HepG2 (cell line): ENCODE measurements around the gene CATSPERB. TPM values are rescaled to one million over a fixed set of nuclear protein-coding genes. Genes with fewer than 3 reads are reported as not detected.
A peak's percentile ranks its signal among the peaks of the same experiment; 100 is the strongest.

Experiments used
- ATAC-seq: fragments of 200-7000 bp; cut with Tn5 transposase; 3 replicates; pipeline ENCODE4 v1.9.1; 2020; ENCODE audit warnings: mild to moderate bottlenecking, moderate library complexity
- BruUV-seq: library from RNA; stranded (reverse); fragments of 400-500 nt; replicated peaks from 2 replicates; lab custom pipeline; 2021; lab: Mats Ljungman, UMichigan
- CTCF ChIA-PET: fragments of 300-600 bp; formaldehyde crosslinking; extraction: SDS; loops from one replicate; lab custom pipeline; 2021; ENCODE audit warnings: low total read pairs, inconsistent platforms, low intra/inter-chr PET ratio; lab: Yijun Ruan, JAX
- POLR2A ChIA-PET: fragments of 350-600 bp; sonication (Branson Sonifier 250); formaldehyde crosslinking; loops from one replicate; lab custom pipeline; 2020; ENCODE audit warnings: antibody characterized with exemption, inconsistent platforms; lab: Yijun Ruan, JAX
- DNase-seq: peaks from one replicate; pipeline ENCODE4 v3.0.0-alpha.2; 2015; ENCODE audit warnings: low spot score
- FAIRE-seq: peaks from 3 replicates; lab custom pipeline; 2011; peaks lifted over from hg19 to GRCh38; lab: Jason Lieb, UNC
- H2AFZ ChIP-seq: one replicate; pipeline ENCODE4 v1.6.1; 2011; ENCODE audit warnings: low read length, inconsistent platforms
- H3K27ac ChIP-seq: fragments of 300-600 bp; 3 replicates; pipeline ENCODE4 v1.8.0; 2011; ENCODE audit warnings: mixed run types, mild to moderate bottlenecking, mixed read lengths, low read length, inconsistent platforms; ENCODE audit not compliant: insufficient read depth; ENCODE audit errors: extremely low read length
- H3K27me3 ChIP-seq, 2 experiments: fragments of 200-600 bp in 1 of 2; 2 replicates in 1 of 2; 3 replicates in 1 of 2; pipeline versions ENCODE4 v1.6.0 to v1.8.0; 2011; ENCODE audit warnings: low read length in 2 of 2, mild to moderate bottlenecking in 2 of 2, moderate library complexity in 2 of 2, inconsistent platforms in 1 of 2; ENCODE audit not compliant: insufficient read depth in 2 of 2, control insufficient read depth in 1 of 2
- H3K36me3 ChIP-seq, 2 experiments: fragments of 200-600 bp in 1 of 2; replicated peaks in 1 of 2; 2 replicates in 1 of 2; 3 replicates in 1 of 2; pipeline versions ENCODE4 v1.5.1 to v1.8.0; 2011; ENCODE audit warnings: low read length in 2 of 2, inconsistent platforms in 1 of 2; ENCODE audit not compliant: insufficient read depth in 2 of 2, control insufficient read depth in 1 of 2
- H3K4me1 ChIP-seq: 2 replicates; pipeline ENCODE4 v1.5.1; 2012; ENCODE audit warnings: low read length, inconsistent platforms; ENCODE audit not compliant: insufficient read depth
- H3K4me2 ChIP-seq: 2 replicates; pipeline ENCODE4 v1.6.0; 2011; ENCODE audit warnings: low read depth, low read length, inconsistent platforms
- H3K4me3 ChIP-seq, 3 experiments: fragments of 200-600 bp in 1 of 3; sonication (generic), shearing (Covaris generic) in 1 of 3; replicated peaks in 1 of 3; 2 replicates each; pipeline ENCODE4 v1.5.1; 2011 to 2016; ENCODE audit warnings: low read length in 3 of 3, inconsistent platforms in 2 of 3, low read depth in 2 of 3, mild to moderate bottlenecking in 2 of 3, control low read depth in 1 of 3, mixed read lengths in 1 of 3; ENCODE audit not compliant: insufficient read depth in 1 of 3
- H3K79me2 ChIP-seq: one replicate; pipeline ENCODE4 v1.6.1; 2011; ENCODE audit warnings: low read length, inconsistent platforms; ENCODE audit not compliant: insufficient read depth
- H3K9ac ChIP-seq: 2 replicates; pipeline ENCODE4 v1.6.0; 2011; ENCODE audit warnings: mild to moderate bottlenecking, low read depth, low read length, inconsistent platforms; ENCODE audit not compliant: insufficient read depth
- H3K9me3 ChIP-seq: 2 replicates; pipeline ENCODE4 v1.5.1; 2012; ENCODE audit warnings: mild to moderate bottlenecking, low read length
- H4K20me1 ChIP-seq: 2 replicates; pipeline ENCODE4 v1.6.0; 2011; ENCODE audit warnings: inconsistent platforms, mild to moderate bottlenecking, low read length, moderate library complexity; ENCODE audit not compliant: insufficient read depth
- EZH2 ChIP-seq: conservative IDR thresholded peaks from 2 replicates; pipeline ENCODE4 v1.6.1; 2012; ENCODE audit warnings: mild to moderate bottlenecking, low read depth, low read length, moderate library complexity
- HHEX ChIP-seq: IDR thresholded peaks from 2 replicates; pipeline ENCODE4 v1.6.1; 2016; ENCODE audit warnings: control low read depth
- HIVEP1 ChIP-seq: sonication (generic); formaldehyde crosslinking; IDR thresholded peaks from 2 replicates; pipeline ENCODE4 v1.4.0; 2020; ENCODE audit warnings: mild to moderate bottlenecking, missing genetic modification reagents
- HNRNPL ChIP-seq: fragments of 200-400 bp; formaldehyde crosslinking; IDR thresholded peaks from 2 replicates; pipeline ENCODE4 v1.6.1; 2017; ENCODE audit warnings: mild to moderate bottlenecking, low read depth, low read length
- MAZ ChIP-seq, 2 experiments: sonication (generic) in 1 of 2; formaldehyde crosslinking in 1 of 2; IDR thresholded peaks; 2 replicates each; pipeline versions ENCODE4 v1.5.0 to v1.6.1; 2012 to 2020; ENCODE audit warnings: low read depth in 2 of 2, mild to moderate bottlenecking in 2 of 2, borderline replicate concordance in 1 of 2, improper control_type of control experiment in 1 of 2, low read length in 1 of 2, missing genetic modification reagents in 1 of 2, moderate library complexity in 1 of 2
- MTA1 ChIP-seq: sonication (generic); formaldehyde crosslinking; IDR thresholded peaks from 2 replicates; pipeline ENCODE4 v1.4.0; 2020; ENCODE audit warnings: missing genetic modification reagents, mild to moderate bottlenecking, borderline replicate concordance
- RARA ChIP-seq: IDR thresholded peaks from 2 replicates; pipeline ENCODE4 v1.6.1; 2016; ENCODE audit warnings: missing genetic modification reagents, missing compliant biosample characterization
- SALL1 ChIP-seq: sonication (generic); formaldehyde crosslinking; IDR thresholded peaks from 2 replicates; pipeline ENCODE4 v1.8.0; 2022; ENCODE audit warnings: mild to moderate bottlenecking, missing genetic modification reagents
- ZNF333 ChIP-seq: sonication (generic); formaldehyde crosslinking; IDR thresholded peaks from 2 replicates; pipeline ENCODE4 v1.4.0; 2020; ENCODE audit warnings: mild to moderate bottlenecking, missing genetic modification reagents, borderline replicate concordance
- ZNF563 ChIP-seq: sonication (generic); formaldehyde crosslinking; IDR thresholded peaks from 2 replicates; pipeline ENCODE4 v1.8.0; 2022; ENCODE audit warnings: mild to moderate bottlenecking, moderate library complexity, missing genetic modification reagents
- WGBS: methylation state at CpG from one replicate; pipeline ENCODE4 v1.1.6; 2017; ENCODE audit warnings: low lambda C conversion rate; 5-methylcytosine and 5-hydroxymethylcytosine counted together
- in situ Hi-C: cut with HindIII; loops from 2 replicates; pipeline ENCODE4 v1.10.0; 2017; ENCODE audit warnings: low pct_unique_long_range_greater_than_20kb; ENCODE audit not compliant: extremely low pct_ligation_motif_present
- intact Hi-C: fragments of 100-400 bp; cut with micrococcal nuclease; formaldehyde crosslinking; loops from one replicate; pipeline ENCODE4 v1.10.0; 2022; ENCODE audit not compliant: unreplicated experiment
- polyA plus RNA-seq, 8 experiments: library from polyadenylated mRNA; depleted of rRNA in 3 of 8; stranded (reverse) in 7 of 8; unstranded in 1 of 8; fragments of >200 nt; fragmentation: Illumina TruSeq in 4 of 8; extraction: Trizol in 4 of 8; gene quantifications; 2 replicates each; pipeline versions ENCODE4 v1.2.1 to v1.2.3, GENCODE V29; 2011 to 2016; ENCODE audit warnings: low read depth in 4 of 8, missing spikeins in 1 of 8, mixed read lengths in 1 of 8; ENCODE audit not compliant: insufficient read depth in 1 of 8
- total RNA-seq, 5 experiments: library from RNA; depleted of rRNA; stranded (reverse); fragments of >200 nt; fragmentation: Illumina TruSeq; extraction: Trizol; gene quantifications; 2 replicates each; pipeline ENCODE4 v1.2.3, GENCODE V29; 2016; ENCODE audit warnings: low read depth in 1 of 5
- TF ChIP-seq, protein P1 (sequence below): sonication (generic); formaldehyde crosslinking; IDR thresholded peaks from 2 replicates; pipeline ENCODE4 v1.5.1; 2020; ENCODE audit warnings: missing genetic modification reagents, mild to moderate bottlenecking, borderline replicate concordance
- TF ChIP-seq, protein P2 (sequence below): sonication (generic); formaldehyde crosslinking; IDR thresholded peaks from 2 replicates; pipeline ENCODE4 v1.5.1; 2020; ENCODE audit warnings: mild to moderate bottlenecking, missing genetic modification reagents, moderate library complexity
- TF ChIP-seq, protein P3 (sequence below): sonication (generic); formaldehyde crosslinking; IDR thresholded peaks from 2 replicates; pipeline ENCODE4 v1.5.0; 2020; ENCODE audit warnings: mild to moderate bottlenecking, missing genetic modification reagents, moderate library complexity

Gene CATSPERB
- total and polyA plus RNA-seq, 2 of the 13 experiments (the other 11 are each of a cell fraction or from before 2014, with no cell fraction given) = not detected

DNA sequence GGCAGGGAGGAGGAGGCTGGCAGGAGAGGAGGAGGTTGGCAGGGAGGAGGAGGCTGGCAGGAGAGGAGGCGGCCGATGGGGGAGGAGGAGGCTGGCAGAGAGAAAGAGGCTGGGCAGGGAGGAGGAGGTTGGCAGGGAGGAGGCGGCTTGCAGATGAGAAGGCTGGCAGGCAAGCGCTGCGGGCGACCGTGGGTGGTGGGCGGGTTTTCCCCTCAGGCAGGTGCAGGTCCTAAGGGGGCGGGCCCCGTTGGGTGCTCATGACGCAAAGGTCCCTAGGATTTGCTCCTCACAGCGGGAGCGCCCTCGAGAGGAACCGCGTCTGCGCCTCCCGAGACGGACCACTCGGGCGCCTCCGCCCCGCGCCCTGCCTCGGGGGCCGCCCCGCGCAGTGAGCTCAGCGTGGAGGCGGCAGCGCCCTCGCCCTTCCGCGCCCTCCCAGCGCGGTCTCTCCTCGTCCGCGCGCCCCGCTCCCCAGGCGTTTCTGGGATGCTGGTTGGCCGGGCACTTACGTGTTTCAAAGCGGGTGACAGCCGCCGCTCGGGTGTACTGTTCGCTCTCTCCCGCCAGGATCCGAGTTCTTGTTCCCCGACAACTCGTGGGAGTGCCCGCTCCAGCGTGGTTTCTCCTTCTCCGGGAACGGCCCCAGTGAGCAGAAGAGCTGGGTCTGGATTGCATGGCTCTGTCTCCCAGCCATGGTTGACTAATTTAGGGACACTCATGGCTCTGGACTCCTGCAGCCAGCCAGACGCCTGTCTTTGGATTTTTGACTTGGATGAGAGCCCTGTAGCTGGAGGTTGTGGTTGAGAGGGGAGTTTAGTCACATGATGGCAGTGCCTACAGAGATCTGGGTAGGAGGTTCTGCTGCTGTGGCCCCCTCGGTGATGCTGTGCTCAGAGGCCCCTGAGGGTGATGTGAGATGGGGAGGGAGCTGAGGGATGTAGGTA is 157.7 kb downstream of the CATSPERB start:
- no peaks in the 10 kb centered on the region for H3K36me3 ChIP-seq
- no peak overlapping the region for H3K27ac ChIP-seq
- DNase-seq (no peak), FAIRE-seq (no peak), ATAC-seq (peak; percentile 88)
- no peaks in the 10 kb centered on the region for H3K79me2 ChIP-seq
- no peaks in the 10 kb centered on the region for H3K9me3 ChIP-seq
- peaks cover 0 to 33% of the 10 kb centered on the region in 2 experiments; a peak in 3 of 5 replicates for H3K27me3 ChIP-seq
- no peaks in the 10 kb centered on the region for H4K20me1 ChIP-seq
- no TSS peak for BruUV-seq
- intact Hi-C loops = no loop called here
- 10% methylated on average over 17 of the region's 59 CpGs for WGBS
- no peak overlapping the region for H3K9ac ChIP-seq
- H2AFZ ChIP-seq = no peak overlapping the region
- H3K4me2 ChIP-seq = peak overlapping the region; percentile 92
- H3K4me3 ChIP-seq = peak overlapping the region; percentile 34 to 68 (median 35); a peak in 5 of 6 replicates
- in situ Hi-C loops = no loop called here
- ChIA-PET POLR2A (interaction anchor here (0.6 kb wide), 1 partner anchor 429 kb away, joined by 3 read pairs; no protein-coding TSS in a partner anchor), CTCF (no interaction called here)
- peaks cover 23% of the 10 kb centered on the region for H3K4me1 ChIP-seq
- TF ChIP-seq ZNF563 (CRISPR knock-in tag) = no peak
- TF ChIP-seq, protein P1, sequence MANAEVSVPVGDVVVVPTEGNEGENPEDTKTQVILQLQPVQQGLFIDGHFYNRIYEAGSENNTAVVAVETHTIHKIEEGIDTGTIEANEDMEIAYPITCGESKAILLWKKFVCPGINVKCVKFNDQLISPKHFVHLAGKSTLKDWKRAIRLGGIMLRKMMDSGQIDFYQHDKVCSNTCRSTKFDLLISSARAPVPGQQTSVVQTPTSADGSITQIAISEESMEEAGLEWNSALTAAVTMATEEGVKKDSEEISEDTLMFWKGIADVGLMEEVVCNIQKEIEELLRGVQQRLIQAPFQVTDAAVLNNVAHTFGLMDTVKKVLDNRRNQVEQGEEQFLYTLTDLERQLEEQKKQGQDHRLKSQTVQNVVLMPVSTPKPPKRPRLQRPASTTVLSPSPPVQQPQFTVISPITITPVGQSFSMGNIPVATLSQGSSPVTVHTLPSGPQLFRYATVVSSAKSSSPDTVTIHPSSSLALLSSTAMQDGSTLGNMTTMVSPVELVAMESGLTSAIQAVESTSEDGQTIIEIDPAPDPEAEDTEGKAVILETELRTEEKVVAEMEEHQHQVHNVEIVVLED = 0 out of 2 replicates have a peak, but pooled peaks have one; percentile 18
- TF ChIP-seq, protein P2, sequence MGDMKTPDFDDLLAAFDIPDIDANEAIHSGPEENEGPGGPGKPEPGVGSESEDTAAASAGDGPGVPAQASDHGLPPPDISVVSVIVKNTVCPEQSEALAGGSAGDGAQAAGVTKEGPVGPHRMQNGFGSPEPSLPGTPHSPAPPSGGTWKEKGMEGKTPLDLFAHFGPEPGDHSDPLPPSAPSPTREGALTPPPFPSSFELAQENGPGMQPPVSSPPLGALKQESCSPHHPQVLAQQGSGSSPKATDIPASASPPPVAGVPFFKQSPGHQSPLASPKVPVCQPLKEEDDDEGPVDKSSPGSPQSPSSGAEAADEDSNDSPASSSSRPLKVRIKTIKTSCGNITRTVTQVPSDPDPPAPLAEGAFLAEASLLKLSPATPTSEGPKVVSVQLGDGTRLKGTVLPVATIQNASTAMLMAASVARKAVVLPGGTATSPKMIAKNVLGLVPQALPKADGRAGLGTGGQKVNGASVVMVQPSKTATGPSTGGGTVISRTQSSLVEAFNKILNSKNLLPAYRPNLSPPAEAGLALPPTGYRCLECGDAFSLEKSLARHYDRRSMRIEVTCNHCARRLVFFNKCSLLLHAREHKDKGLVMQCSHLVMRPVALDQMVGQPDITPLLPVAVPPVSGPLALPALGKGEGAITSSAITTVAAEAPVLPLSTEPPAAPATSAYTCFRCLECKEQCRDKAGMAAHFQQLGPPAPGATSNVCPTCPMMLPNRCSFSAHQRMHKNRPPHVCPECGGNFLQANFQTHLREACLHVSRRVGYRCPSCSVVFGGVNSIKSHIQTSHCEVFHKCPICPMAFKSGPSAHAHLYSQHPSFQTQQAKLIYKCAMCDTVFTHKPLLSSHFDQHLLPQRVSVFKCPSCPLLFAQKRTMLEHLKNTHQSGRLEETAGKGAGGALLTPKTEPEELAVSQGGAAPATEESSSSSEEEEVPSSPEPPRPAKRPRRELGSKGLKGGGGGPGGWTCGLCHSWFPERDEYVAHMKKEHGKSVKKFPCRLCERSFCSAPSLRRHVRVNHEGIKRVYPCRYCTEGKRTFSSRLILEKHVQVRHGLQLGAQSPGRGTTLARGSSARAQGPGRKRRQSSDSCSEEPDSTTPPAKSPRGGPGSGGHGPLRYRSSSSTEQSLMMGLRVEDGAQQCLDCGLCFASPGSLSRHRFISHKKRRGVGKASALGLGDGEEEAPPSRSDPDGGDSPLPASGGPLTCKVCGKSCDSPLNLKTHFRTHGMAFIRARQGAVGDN (CRISPR knock-in tag) = peak; percentile 62; the same call in 1 of the 2 replicates
- TF ChIP-seq, protein P3, sequence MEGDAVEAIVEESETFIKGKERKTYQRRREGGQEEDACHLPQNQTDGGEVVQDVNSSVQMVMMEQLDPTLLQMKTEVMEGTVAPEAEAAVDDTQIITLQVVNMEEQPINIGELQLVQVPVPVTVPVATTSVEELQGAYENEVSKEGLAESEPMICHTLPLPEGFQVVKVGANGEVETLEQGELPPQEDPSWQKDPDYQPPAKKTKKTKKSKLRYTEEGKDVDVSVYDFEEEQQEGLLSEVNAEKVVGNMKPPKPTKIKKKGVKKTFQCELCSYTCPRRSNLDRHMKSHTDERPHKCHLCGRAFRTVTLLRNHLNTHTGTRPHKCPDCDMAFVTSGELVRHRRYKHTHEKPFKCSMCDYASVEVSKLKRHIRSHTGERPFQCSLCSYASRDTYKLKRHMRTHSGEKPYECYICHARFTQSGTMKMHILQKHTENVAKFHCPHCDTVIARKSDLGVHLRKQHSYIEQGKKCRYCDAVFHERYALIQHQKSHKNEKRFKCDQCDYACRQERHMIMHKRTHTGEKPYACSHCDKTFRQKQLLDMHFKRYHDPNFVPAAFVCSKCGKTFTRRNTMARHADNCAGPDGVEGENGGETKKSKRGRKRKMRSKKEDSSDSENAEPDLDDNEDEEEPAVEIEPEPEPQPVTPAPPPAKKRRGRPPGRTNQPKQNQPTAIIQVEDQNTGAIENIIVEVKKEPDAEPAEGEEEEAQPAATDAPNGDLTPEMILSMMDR (CRISPR knock-in tag) = peak; percentile 24; the same call in 1 of the 2 replicates
- no peak for TF ChIP-seq HHEX
- no peak for TF ChIP-seq HIVEP1 (CRISPR knock-in tag)
- 0 out of 2 replicates have a peak, but pooled peaks have one; percentile 6 for TF ChIP-seq EZH2
- peak; percentile 10; the same call in 1 of the 2 replicates for TF ChIP-seq SALL1
- peak; percentile 68; the same call in 1 of the 2 replicates for TF ChIP-seq HNRNPL
- TF ChIP-seq MAZ (IDR thresholded peaks at IDR 0.05; ENCODE audit: borderline replicate concordance, low read depth, low read length) = no peak
- TF ChIP-seq MAZ (CRISPR knock-in tag; IDR thresholded peaks at IDR 0.05; ENCODE audit: low read depth) = peak; percentile 33; the same call in 1 of the 2 replicates
- TF ChIP-seq ZNF333 (CRISPR knock-in tag) = 0 out of 2 replicates have a peak, but pooled peaks have one; percentile 15
- 0 out of 2 replicates have a peak, but pooled peaks have one; percentile 25 for TF ChIP-seq MTA1 (CRISPR knock-in tag)
- no peak for TF ChIP-seq RARA (CRISPR knock-in tag)
